ENCODE measurements around the gene ADARB2. TPM values are rescaled to one million over a fixed set of nuclear protein-coding genes. Genes with fewer than 3 reads are reported as not detected.

ADARB2 gene
- total and polyA plus RNA-seq, 4 donors = 0.55 to 0.70 (median 0.59) TPM; not detected in 1

- WGBS = 80% methylated on average over 19 of the region's 19 CpGs
- no peaks in the 10 kb centered on the region for H3K36me3 ChIP-seq (ENCODE audit: control insufficient read depth in 4 of 4, insufficient read depth in 3 of 4, low read depth in 1 of 4, low read length in 3 of 4)
- peaks cover 0 to 3% (median under 1%) of the 10 kb centered on the region in 4 donors for H3K27me3 ChIP-seq (ENCODE audit: control insufficient read depth in 4 of 4, insufficient read depth in 4 of 4, low read length in 3 of 4)
- no peaks in the 10 kb centered on the region for H3K9me3 ChIP-seq (ENCODE audit: control insufficient read depth in 4 of 4, low read length in 3 of 4)
- H3K9ac ChIP-seq (ENCODE audit: low read depth in 1 of 2, low read length in 2 of 2) = no peak overlapping the region
- H3K27ac ChIP-seq (ENCODE audit: low read depth in 1 of 2, low read length in 2 of 2) = no peak overlapping the region
- H3K4me3 ChIP-seq (ENCODE audit: low read depth in 1 of 3, low read length in 3 of 3) = no peak overlapping the region
- H3K4me1 ChIP-seq (ENCODE audit: control insufficient read depth in 4 of 4, insufficient read depth in 4 of 4, low read length in 3 of 4) = no peaks in the 10 kb centered on the region
- TF ChIP-seq YY1 (IDR thresholded peaks at IDR 0.05) (no peak), ZBTB33 (IDR thresholded peaks at IDR 0.05) (no peak), RAD21 (IDR thresholded peaks at IDR 0.05) (no peak), SP1 (IDR thresholded peaks at IDR 0.05) (no peak)
- TF ChIP-seq, protein P1, sequence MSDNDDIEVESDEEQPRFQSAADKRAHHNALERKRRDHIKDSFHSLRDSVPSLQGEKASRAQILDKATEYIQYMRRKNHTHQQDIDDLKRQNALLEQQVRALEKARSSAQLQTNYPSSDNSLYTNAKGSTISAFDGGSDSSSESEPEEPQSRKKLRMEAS (IDR thresholded peaks at IDR 0.05) = no peak
- DNase-seq (ENCODE audit: low spot score) = no peak
Observed at GRCh38 chr10:1578392-1579140, 158.8 kb downstream of the ADARB2 start.

DNA sequence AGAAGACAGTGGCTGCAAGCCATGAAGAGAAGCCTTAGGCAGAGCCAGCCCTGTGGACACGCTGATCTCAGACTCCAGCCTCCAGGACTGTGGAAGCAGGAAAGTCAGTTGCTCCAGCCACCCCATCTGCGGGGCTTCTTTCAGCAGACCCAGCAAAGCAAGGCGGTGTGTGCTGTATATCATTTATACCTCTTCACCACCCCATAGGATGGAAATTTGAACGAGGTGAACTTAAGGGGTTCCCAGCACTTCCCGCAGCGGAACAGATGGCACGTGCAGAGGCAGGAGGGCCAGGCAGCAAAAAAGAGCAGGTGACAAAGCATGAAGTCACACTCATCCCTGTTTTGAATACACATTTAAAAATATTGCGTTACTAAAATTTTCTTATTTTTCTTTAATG lies 159.4 kb downstream of the ADARB2 start:
- Histone ChIP-seq H3K9me3 (ENCODE audit: control insufficient read depth in 4 of 4, low read length in 3 of 4) (no peaks in the 10 kb centered on the region), H3K9ac (ENCODE audit: low read depth in 1 of 2, low read length in 2 of 2) (no peak overlapping the region), H3K4me1 (ENCODE audit: control insufficient read depth in 4 of 4, insufficient read depth in 4 of 4, low read length in 3 of 4) (no peaks in the 10 kb centered on the region), H3K27ac (ENCODE audit: low read depth in 1 of 2, low read length in 2 of 2) (no peak overlapping the region), H3K4me3 (ENCODE audit: low read depth in 1 of 3, low read length in 3 of 3) (no peak overlapping the region), H3K36me3 (ENCODE audit: control insufficient read depth in 4 of 4, insufficient read depth in 3 of 4, low read depth in 1 of 4, low read length in 3 of 4) (no peaks in the 10 kb centered on the region), H3K27me3 (ENCODE audit: control insufficient read depth in 4 of 4, insufficient read depth in 4 of 4, low read length in 3 of 4) (peaks cover 0 to 3% (median under 1%) of the 10 kb centered on the region in 4 donors)
- DNase-seq (ENCODE audit: low spot score) = no peak
- no peak for TF ChIP-seq SP1 (IDR thresholded peaks at IDR 0.05)
- no peak for TF ChIP-seq ZBTB33 (IDR thresholded peaks at IDR 0.05)
- TF ChIP-seq, protein P1 (IDR thresholded peaks at IDR 0.05) = no peak
- no peak for TF ChIP-seq YY1 (IDR thresholded peaks at IDR 0.05)
- no peak for TF ChIP-seq FOXA1 (IDR thresholded peaks at IDR 0.05)
- TF ChIP-seq, protein P2, sequence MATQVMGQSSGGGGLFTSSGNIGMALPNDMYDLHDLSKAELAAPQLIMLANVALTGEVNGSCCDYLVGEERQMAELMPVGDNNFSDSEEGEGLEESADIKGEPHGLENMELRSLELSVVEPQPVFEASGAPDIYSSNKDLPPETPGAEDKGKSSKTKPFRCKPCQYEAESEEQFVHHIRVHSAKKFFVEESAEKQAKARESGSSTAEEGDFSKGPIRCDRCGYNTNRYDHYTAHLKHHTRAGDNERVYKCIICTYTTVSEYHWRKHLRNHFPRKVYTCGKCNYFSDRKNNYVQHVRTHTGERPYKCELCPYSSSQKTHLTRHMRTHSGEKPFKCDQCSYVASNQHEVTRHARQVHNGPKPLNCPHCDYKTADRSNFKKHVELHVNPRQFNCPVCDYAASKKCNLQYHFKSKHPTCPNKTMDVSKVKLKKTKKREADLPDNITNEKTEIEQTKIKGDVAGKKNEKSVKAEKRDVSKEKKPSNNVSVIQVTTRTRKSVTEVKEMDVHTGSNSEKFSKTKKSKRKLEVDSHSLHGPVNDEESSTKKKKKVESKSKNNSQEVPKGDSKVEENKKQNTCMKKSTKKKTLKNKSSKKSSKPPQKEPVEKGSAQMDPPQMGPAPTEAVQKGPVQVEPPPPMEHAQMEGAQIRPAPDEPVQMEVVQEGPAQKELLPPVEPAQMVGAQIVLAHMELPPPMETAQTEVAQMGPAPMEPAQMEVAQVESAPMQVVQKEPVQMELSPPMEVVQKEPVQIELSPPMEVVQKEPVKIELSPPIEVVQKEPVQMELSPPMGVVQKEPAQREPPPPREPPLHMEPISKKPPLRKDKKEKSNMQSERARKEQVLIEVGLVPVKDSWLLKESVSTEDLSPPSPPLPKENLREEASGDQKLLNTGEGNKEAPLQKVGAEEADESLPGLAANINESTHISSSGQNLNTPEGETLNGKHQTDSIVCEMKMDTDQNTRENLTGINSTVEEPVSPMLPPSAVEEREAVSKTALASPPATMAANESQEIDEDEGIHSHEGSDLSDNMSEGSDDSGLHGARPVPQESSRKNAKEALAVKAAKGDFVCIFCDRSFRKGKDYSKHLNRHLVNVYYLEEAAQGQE (IDR thresholded peaks at IDR 0.05) = no peak
- no peak for TF ChIP-seq EGR1 (IDR thresholded peaks at IDR 0.05; ENCODE audit: low read depth in 2 of 2)
- TF ChIP-seq RAD21 (IDR thresholded peaks at IDR 0.05) = no peak
- WGBS = 86% methylated on average over 8 of the region's 8 CpGs
